Cerebellar cortex (tissue), 1 donor: ENCODE data around the gene FZD4.

Experiments
- DNase-seq: peaks from one replicate; pipeline ENCODE4 v3.0.0-alpha.2; 2015; ENCODE audit warnings: low spot score

The FZD4 gene

DNA sequence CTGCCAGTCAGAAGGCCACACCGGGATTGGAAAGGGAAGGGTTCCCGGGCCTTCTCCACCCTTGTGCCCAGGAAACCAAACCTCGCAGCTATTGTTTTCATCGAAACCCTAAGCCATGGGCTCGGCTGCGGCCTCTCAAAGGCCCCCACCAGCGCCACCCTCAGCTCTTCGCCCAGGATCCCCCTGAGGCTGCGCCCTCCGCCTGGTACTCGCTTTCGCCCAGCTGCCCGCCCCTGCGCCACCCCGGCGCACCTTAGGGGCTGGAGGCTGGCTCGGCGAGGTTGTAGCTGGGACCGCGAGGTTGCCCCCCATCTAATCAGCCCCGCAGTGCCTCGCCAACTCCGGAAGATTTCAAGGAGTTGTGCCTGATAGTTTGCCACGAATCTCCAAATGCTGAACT, 49.0 kb downstream of the FZD4 start:
- no peak for DNase-seq

DNA sequence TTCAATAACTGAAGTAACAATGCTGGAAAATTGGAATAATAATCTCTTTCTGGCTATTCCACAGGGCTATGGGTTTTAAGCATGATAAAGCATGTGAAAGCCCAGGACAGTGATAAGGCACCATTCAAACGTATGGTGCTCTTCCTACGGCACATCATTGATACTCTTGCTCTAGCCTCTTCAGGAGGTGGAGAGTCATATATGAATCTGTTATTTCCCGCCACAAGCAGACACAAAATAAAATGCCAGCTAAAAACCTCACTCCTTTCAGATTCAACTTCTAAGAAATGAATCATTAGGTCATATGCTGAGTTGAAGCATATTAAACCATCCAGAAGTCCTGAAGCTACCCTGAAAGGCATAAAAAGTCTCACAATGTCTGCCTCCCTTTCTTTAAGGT, 49.9 kb downstream of the FZD4 start:
- no peak for DNase-seq

DNA sequence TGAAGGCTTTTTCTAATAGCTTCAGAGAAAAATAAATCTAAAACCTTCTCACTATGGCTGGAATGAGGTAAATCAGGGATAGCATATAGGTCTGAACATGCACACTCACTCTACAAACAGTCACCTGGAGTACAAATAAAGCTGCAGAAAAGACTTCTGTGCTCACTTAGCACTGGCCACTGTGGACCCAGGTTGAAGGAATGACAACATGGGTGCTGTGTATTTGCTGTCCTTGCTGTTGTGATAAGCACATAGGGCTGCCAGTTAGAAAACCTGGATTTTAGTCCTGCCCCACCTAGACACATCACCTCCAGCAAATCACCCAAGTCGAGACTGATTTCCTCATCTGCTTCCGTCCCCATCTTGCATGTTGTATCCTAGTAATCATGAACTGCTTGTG, 51.2 kb downstream of the FZD4 start:
- DNase-seq, result no peak

DNA sequence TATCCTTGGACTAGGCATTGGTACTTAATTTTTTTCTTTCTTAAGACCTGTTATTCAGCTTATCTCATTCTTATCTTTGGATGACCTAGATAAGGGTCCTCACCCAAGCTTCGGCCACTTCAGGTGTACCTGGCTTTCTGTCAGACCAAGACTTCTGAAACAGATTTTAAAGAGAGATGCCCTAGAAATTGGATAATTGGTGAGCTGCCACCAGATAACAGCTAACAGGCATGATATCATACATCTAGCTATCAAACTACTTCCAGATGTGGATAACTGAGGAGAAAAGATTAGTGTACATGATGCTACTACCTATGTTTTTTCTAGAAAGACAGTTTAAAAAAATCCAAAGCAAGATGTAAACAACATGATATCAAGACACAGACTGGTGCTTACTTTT, 52.9 kb downstream of the FZD4 start:
- DNase-seq, result no peak

DNA sequence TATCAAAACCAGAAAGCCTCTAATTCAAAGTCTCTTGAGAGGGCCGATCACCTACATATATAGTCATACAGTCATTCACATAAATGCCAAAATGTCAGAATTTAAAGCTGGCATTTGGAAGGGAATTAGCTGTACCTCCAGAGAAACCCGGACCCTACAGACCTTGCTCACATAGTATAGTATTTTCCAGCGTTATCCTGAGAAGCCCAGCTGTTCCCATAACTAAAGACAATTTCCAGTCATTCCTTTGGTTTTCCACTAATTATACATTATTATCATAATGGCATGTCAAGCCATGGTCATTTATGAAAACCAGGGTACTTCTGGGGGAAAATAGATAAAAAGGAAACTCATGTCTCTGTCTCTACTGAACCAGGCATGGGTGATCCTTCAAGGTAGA, 53.6 kb downstream of the FZD4 start:
- no peak for DNase-seq

DNA sequence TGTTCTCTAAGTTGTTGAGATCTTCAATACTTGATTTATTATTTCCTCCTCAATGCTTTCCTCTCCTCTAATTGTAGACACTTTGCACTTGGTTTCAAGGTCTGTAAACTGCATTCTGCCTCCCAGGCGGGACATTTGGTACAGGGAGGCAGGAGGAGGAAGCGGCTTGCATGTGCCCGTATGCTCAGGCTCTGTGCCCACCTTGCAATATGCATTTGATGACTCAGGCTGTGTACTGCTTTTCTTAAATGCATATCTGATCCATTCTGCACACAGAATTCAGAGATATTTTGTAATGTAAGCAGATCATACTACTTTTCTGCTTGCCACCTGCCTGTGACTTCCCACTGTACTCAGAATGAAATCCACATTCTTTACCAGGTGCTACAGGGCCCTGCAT, 55.0 kb downstream of the FZD4 start:
- no peak for DNase-seq

DNA sequence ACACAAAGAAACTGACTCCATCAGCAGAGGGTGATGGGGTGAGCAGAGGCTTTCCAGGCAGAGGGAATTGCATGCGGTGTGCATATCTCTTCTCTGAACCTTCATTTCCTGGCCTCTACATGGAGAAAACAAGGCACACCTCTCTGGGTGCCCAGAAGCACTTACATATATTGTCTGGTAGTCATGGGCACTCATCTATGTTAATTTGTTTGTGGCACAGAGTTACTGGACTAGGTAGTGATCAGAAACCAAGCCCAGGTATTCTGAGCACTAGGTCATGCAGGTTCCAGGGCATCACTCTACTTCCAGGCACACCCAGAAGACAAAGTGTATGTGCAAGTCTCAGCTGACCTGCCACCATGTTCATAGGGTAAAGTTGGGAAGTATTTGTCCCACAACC, 56.5 kb downstream of the FZD4 start:
- no peak for DNase-seq

DNA sequence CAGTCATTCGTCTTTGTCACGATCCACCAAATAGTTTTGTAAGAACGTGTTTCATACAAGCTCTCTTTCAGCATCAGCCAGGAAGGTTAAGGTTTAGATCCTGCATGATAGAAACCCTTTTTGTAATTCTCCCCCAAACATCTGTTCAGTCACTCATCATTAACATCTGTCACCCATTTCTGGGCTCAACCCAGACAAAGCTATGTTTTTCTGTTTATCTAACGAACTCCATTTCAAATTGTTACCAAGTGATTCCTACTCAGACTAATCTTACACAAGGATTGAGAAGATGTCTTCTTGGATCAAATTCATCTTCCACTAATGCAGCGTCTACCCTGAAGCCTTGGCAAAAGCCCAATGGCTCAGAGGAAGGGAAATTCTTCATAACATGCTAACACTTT, 58.8 kb downstream of the FZD4 start:
- no peak for DNase-seq
